Stomach (tissue), 9 donors: ENCODE results near the gene BCCIP. TPM values are rescaled to one million over a fixed set of nuclear protein-coding genes. Genes with fewer than 3 reads are reported as not detected.

ENCODE experiments used
- DNase-seq, 2 donors: peaks; one replicate each; pipeline versions ENCODE4 v3.0.0 to v3.0.0-alpha.2; 2013 to 2019
- H3K27ac ChIP-seq, 5 donors: fragments of 200-600 bp in 4 of 5; sonication (generic) in 4 of 5; one replicate each; pipeline ENCODE4 v1.5.1; 2013 to 2019; ENCODE audit warnings: mild to moderate bottlenecking in 1 of 5, moderate library complexity in 1 of 5
- H3K27me3 ChIP-seq, 3 donors: fragments of 200-600 bp; sonication (generic); one replicate each; pipeline ENCODE4 v1.5.1; 2017 to 2019; ENCODE audit warnings: mixed run types in 1 of 3
- H3K36me3 ChIP-seq, 4 donors: fragments of 200-600 bp; sonication (generic); 1 replicate in 3 of 4; 2 replicates in 1 of 4; pipeline ENCODE4 v1.5.1; 2016 to 2019
- H3K4me1 ChIP-seq, 4 donors: fragments of 200-600 bp; sonication (generic); one replicate each; pipeline ENCODE4 v1.5.1; 2016 to 2019
- H3K4me3 ChIP-seq, 4 donors: fragments of 200-600 bp; sonication (generic) in 3 of 4; one replicate each; pipeline ENCODE4 v1.5.1; 2016 to 2019; ENCODE audit warnings: mild to moderate bottlenecking in 1 of 4
- H3K9me3 ChIP-seq, 4 donors: fragments of 200-600 bp; sonication (generic); one replicate each; pipeline ENCODE4 v1.5.1; 2016 to 2019
- EP300 ChIP-seq: sonication (generic); formaldehyde crosslinking; IDR thresholded peaks from one replicate; pipeline ENCODE4 v1.6.1; 2017; ENCODE audit warnings: antibody characterized with exemption
- POLR2A ChIP-seq, 4 donors: fragments of 450-650 bp; IDR thresholded peaks; one replicate each; pipeline ENCODE4 v1.6.1; 2016; ENCODE audit warnings: antibody characterized with exemption in 4 of 4, control low read depth in 2 of 4, mild to moderate bottlenecking in 1 of 4, moderate library complexity in 1 of 4
- POLR2AphosphoS5 ChIP-seq, 3 donors: sonication (generic); formaldehyde crosslinking; IDR thresholded peaks; one replicate each; pipeline ENCODE4 v1.6.1; 2016; ENCODE audit warnings: antibody characterized with exemption in 3 of 3
- WGBS, 5 donors: extraction: QIAGEN DNeasy Blood & Tissue Kit in 3 of 5; methylation state at CpG; one replicate each; pipeline versions ENCODE4 v1.1.5 to v1.1.7; 2013 to 2018; 5-methylcytosine and 5-hydroxymethylcytosine counted together
- intact Hi-C: fragments of 100-400 bp; cut with DNase I; formaldehyde crosslinking; loops from one replicate; pipeline ENCODE4 v1.15.1; 2023; ENCODE audit warnings: low total_unique reads
- polyA plus RNA-seq, 3 donors: library from polyadenylated mRNA; stranded (reverse); fragments of 200-250 nt; gene quantifications; one replicate each; pipeline ENCODE4 v1.2.3, GENCODE V29; 2013
- total RNA-seq, 5 donors: library from RNA; depleted of rRNA; stranded (reverse); fragments of >200 nt; gene quantifications; one replicate each; pipeline versions ENCODE4 v1.1.0 to v1.2.3, GENCODE V29; 2014 to 2016
- TF ChIP-seq, protein P1 (sequence below), 7 experiments: fragments of 450-650 bp in 4 of 7; fragments of 200-600 bp in 3 of 7; sonication (generic) in 3 of 7; IDR thresholded peaks; one replicate each; pipeline ENCODE4 v1.5.1; 2016 to 2019; ENCODE audit warnings: antibody characterized with exemption in 7 of 7, control low read depth in 2 of 7, mild to moderate bottlenecking in 1 of 7
- donor health status: healthy with polysubstance abuse.
- donor health status: Bipolar disorder and iron deficiency.
- donor health status: healthy.

Gene BCCIP
- total and polyA plus RNA-seq, 8 donors, result 4.1 to 75.2 (median 50.9) TPM

DNA sequence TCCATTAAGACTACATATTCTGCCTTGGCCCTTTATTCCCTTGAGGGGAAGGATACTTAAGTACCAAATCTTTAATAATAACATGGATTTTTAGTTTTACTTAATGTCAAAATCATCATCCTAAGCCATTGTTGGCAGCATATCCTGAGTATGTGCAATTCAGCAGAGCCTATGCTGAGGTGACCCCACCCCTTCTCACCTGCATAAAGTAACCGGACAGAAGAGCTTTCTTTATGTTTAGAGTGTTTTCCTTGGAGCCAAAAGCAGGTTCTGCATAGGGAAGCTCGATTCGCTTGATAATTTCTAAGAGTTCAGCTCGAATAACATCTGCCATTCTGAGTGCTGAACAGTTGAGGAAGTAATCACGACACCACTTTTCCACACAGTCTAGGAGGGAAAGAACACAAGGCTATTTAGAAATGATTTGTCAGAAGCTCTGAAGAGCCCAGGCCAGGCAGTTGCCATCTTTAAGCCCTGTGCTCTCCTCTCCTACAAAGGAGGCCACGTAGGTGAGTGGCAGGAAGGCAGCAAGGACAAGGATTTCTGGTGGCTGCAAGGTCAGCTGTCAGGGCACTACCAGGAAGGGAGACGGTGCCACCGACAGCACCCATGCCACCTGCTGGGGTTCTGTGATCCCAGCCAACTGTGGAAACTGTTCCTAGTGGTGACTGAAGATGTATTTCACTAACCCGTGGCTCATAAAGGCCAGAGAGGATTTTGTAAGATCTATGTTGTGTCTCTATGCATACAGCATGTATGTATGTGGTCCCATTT, 15.6 kb downstream of the BCCIP start:
- 72 to 89% (median 81%) methylated on average over 8 to 9 of the region's 9 CpGs for WGBS, 5 donors
- Histone ChIP-seq H3K4me3 (no peak overlapping the region), H3K36me3 (peaks cover 71 to 100% (median 91%) of the 10 kb centered on the region in 4 donors), H3K4me1 (peaks cover 0 to 12% (median 1%) of the 10 kb centered on the region in 4 donors), H3K27me3 (no peaks in the 10 kb centered on the region), H3K9me3 (no peaks in the 10 kb centered on the region), H3K27ac (peak overlapping the region in 1 of 5 donors; percentile 14)
- TF ChIP-seq POLR2A (IDR thresholded peaks at IDR 0.05) (no peak), POLR2AphosphoS5 (IDR thresholded peaks at IDR 0.05) (no peak), EP300 (no peak)
- TF ChIP-seq, protein P1, sequence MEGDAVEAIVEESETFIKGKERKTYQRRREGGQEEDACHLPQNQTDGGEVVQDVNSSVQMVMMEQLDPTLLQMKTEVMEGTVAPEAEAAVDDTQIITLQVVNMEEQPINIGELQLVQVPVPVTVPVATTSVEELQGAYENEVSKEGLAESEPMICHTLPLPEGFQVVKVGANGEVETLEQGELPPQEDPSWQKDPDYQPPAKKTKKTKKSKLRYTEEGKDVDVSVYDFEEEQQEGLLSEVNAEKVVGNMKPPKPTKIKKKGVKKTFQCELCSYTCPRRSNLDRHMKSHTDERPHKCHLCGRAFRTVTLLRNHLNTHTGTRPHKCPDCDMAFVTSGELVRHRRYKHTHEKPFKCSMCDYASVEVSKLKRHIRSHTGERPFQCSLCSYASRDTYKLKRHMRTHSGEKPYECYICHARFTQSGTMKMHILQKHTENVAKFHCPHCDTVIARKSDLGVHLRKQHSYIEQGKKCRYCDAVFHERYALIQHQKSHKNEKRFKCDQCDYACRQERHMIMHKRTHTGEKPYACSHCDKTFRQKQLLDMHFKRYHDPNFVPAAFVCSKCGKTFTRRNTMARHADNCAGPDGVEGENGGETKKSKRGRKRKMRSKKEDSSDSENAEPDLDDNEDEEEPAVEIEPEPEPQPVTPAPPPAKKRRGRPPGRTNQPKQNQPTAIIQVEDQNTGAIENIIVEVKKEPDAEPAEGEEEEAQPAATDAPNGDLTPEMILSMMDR (IDR thresholded peaks at IDR 0.05), result no peak
- DNase-seq, result no peak
- intact Hi-C loops, result no loop called here

GRCh38 chr10:125840406-125840805, 17.1 kb downstream of the BCCIP start:
- intact Hi-C loops, result no loop called here
- Histone ChIP-seq H3K4me1 (peaks cover 0 to 17% (median 6%) of the 10 kb centered on the region in 4 donors), H3K27me3 (no peaks in the 10 kb centered on the region), H3K9me3 (no peaks in the 10 kb centered on the region), H3K27ac (no peak overlapping the region), H3K36me3 (peaks cover 65 to 100% (median 81%) of the 10 kb centered on the region in 4 donors), H3K4me3 (no peak overlapping the region)
- no peak for DNase-seq
- TF ChIP-seq POLR2AphosphoS5 (IDR thresholded peaks at IDR 0.05), result no peak
- TF ChIP-seq POLR2A (IDR thresholded peaks at IDR 0.05), result no peak
- no peak for TF ChIP-seq EP300
- TF ChIP-seq, protein P1 (IDR thresholded peaks at IDR 0.05), result no peak
- 93 to 98% (median 94%) methylated on average over 9 of the region's 9 CpGs for WGBS, 5 donors

DNA sequence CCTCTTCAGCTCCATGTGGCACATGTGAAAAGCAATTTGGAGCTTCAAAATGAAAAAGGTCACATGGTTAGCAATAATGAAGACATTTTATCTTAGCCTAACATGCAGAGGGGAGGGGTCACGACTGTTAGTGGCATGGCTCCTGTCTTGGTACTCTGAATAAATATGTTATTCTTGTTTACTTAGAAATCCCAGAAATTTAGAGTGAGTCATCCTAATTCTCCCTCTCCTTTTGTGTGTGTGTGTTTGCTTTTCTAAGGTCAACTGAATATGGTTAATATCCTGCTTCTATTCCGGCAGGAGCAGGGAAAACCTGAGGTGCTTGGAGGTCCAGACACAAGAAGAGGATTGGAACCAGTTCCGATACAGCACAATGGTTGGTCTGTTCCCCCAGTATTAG, 17.6 kb downstream of the BCCIP start:
- Histone ChIP-seq H3K27ac (no peak overlapping the region), H3K4me3 (no peak overlapping the region), H3K27me3 (no peaks in the 10 kb centered on the region), H3K36me3 (peaks cover 65 to 100% (median 80%) of the 10 kb centered on the region in 4 donors), H3K9me3 (no peaks in the 10 kb centered on the region), H3K4me1 (peaks cover 0 to 17% (median 6%) of the 10 kb centered on the region in 4 donors)
- intact Hi-C loops, result no loop called here
- WGBS, 5 donors, result 60 to 72% (median 63%) methylated on average over 3 of the region's 3 CpGs
- DNase-seq, result no peak
- TF ChIP-seq POLR2A (IDR thresholded peaks at IDR 0.05) (no peak), POLR2AphosphoS5 (IDR thresholded peaks at IDR 0.05) (no peak), EP300 (no peak)
- TF ChIP-seq, protein P1 (IDR thresholded peaks at IDR 0.05), result no peak

GRCh38 chr10:125843603-125844329, 20.4 kb downstream of the BCCIP start:
- no peak overlapping the region for H3K27ac ChIP-seq
- DNase-seq, result no peak
- intact Hi-C loops, result no loop called here
- H3K9me3 ChIP-seq, result no peaks in the 10 kb centered on the region
- 85 to 90% (median 88%) methylated on average over 9 of the region's 9 CpGs for WGBS, 5 donors
- TF ChIP-seq POLR2AphosphoS5 (IDR thresholded peaks at IDR 0.05), result no peak
- TF ChIP-seq EP300, result no peak
- TF ChIP-seq POLR2A (IDR thresholded peaks at IDR 0.05), result no peak
- TF ChIP-seq, protein P1 (IDR thresholded peaks at IDR 0.05), result no peak
- H3K36me3 ChIP-seq, result peaks cover 44 to 97% (median 78%) of the 10 kb centered on the region in 4 donors
- H3K4me3 ChIP-seq, result no peak overlapping the region
- H3K4me1 ChIP-seq, result peaks cover 0 to 17% (median 9%) of the 10 kb centered on the region in 4 donors
- H3K27me3 ChIP-seq, result no peaks in the 10 kb centered on the region
